ENCODE results near the gene CDH13.

The CDH13 gene

DNA sequence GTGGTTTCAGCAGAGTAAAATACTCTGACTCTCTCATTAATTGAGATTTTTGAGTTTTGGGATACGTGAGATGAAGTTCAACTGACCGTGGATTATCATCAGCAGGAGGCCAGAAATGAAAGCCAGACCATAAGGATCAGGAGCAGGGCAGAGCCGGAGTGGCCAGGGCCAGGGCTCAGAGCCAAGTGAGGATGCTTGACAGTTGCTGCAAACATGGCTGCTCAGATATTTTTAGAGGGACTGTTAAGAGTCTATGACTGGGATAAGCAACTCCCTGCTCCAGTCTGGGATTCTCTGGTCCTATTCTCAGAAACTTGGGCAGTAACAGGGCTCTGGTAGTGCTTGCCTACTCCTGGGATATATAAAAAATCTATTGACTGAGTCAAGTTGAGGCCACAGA lies 17.6 kb upstream of the CDH13 start:
- DNase-seq: no peak
- no peaks in the 10 kb centered on the region for H3K79me2 ChIP-seq (ENCODE audit: low read length)
- TF ChIP-seq, protein P1, sequence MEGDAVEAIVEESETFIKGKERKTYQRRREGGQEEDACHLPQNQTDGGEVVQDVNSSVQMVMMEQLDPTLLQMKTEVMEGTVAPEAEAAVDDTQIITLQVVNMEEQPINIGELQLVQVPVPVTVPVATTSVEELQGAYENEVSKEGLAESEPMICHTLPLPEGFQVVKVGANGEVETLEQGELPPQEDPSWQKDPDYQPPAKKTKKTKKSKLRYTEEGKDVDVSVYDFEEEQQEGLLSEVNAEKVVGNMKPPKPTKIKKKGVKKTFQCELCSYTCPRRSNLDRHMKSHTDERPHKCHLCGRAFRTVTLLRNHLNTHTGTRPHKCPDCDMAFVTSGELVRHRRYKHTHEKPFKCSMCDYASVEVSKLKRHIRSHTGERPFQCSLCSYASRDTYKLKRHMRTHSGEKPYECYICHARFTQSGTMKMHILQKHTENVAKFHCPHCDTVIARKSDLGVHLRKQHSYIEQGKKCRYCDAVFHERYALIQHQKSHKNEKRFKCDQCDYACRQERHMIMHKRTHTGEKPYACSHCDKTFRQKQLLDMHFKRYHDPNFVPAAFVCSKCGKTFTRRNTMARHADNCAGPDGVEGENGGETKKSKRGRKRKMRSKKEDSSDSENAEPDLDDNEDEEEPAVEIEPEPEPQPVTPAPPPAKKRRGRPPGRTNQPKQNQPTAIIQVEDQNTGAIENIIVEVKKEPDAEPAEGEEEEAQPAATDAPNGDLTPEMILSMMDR (IDR thresholded peaks at IDR 0.05; ENCODE audit: low read length): no peak
- TF ChIP-seq EZH2phosphoT487 (IDR thresholded peaks at IDR 0.05; ENCODE audit: low read length) (no peak), EZH2 (optimal IDR thresholded peaks at IDR 0.05; ENCODE audit: low read depth, low read length) (no peak)
- H3K9me2 ChIP-seq (replicated peaks; ENCODE audit: insufficient read depth, low read length): no peaks in the 10 kb centered on the region
- H2AFZ ChIP-seq (ENCODE audit: low read length): no peak overlapping the region
- H3K9ac ChIP-seq (ENCODE audit: low read length): no peak overlapping the region
- no peaks in the 10 kb centered on the region for H3K36me3 ChIP-seq (replicated peaks; ENCODE audit: insufficient read depth, low read length)
- no peaks in the 10 kb centered on the region for H3K4me1 ChIP-seq (ENCODE audit: low read length)
- no peak overlapping the region for H3K4me2 ChIP-seq (ENCODE audit: low read depth, low read length)
- H3K4me3 ChIP-seq (ENCODE audit: low read length): no peak overlapping the region
- no peaks in the 10 kb centered on the region for H3F3A ChIP-seq (ENCODE audit: insufficient read depth, low read length)
- no peaks in the 10 kb centered on the region for H3K9me3 ChIP-seq (replicated peaks; ENCODE audit: insufficient read depth, low read length)
- H3K27me3 ChIP-seq (replicated peaks; ENCODE audit: insufficient read depth, low read length): no peaks in the 10 kb centered on the region
- no peak overlapping the region for H3K27ac ChIP-seq (ENCODE audit: low read length)
- H4K20me1 ChIP-seq (ENCODE audit: insufficient read depth, low read length): no peaks in the 10 kb centered on the region

DNA sequence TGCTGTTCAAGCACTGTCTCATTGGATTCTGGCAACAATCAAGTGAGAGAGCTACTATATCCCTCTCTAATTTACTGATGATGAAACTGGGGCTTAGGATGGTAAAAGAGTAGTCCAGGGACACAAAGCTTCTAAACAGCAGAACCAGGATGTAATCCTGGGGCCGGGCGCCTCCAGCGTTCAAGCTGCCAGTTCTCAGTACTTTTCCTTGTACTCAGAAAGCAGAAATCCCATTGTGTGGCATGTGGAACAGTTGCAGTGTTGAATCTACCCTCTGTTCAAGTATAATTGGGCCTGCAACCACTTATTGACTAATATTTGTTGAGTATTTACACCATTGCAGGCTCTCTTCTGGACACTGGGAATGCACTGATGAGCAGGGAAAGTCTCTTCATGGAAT lies 14.5 kb upstream of the CDH13 start:
- no peak overlapping the region for H3K9ac ChIP-seq (ENCODE audit: low read length)
- H3K27me3 ChIP-seq (replicated peaks; ENCODE audit: insufficient read depth, low read length): no peaks in the 10 kb centered on the region
- TF ChIP-seq, protein P1 (IDR thresholded peaks at IDR 0.05; ENCODE audit: low read length): no peak
- no peak for TF ChIP-seq EZH2 (optimal IDR thresholded peaks at IDR 0.05; ENCODE audit: low read depth, low read length)
- no peak for TF ChIP-seq EZH2phosphoT487 (IDR thresholded peaks at IDR 0.05; ENCODE audit: low read length)
- DNase-seq: no peak
- no peaks in the 10 kb centered on the region for H3K79me2 ChIP-seq (ENCODE audit: low read length)
- H3K27ac ChIP-seq (ENCODE audit: low read length): no peak overlapping the region
- no peaks in the 10 kb centered on the region for H4K20me1 ChIP-seq (ENCODE audit: insufficient read depth, low read length)
- H3K4me3 ChIP-seq (ENCODE audit: low read length): no peak overlapping the region
- no peak overlapping the region for H3K4me2 ChIP-seq (ENCODE audit: low read depth, low read length)
- H2AFZ ChIP-seq (ENCODE audit: low read length): no peak overlapping the region
- no peaks in the 10 kb centered on the region for H3K9me3 ChIP-seq (replicated peaks; ENCODE audit: insufficient read depth, low read length)
- no peaks in the 10 kb centered on the region for H3F3A ChIP-seq (ENCODE audit: insufficient read depth, low read length)
- no peaks in the 10 kb centered on the region for H3K36me3 ChIP-seq (replicated peaks; ENCODE audit: insufficient read depth, low read length)
- no peaks in the 10 kb centered on the region for H3K9me2 ChIP-seq (replicated peaks; ENCODE audit: insufficient read depth, low read length)
- H3K4me1 ChIP-seq (ENCODE audit: low read length): no peaks in the 10 kb centered on the region

DNA sequence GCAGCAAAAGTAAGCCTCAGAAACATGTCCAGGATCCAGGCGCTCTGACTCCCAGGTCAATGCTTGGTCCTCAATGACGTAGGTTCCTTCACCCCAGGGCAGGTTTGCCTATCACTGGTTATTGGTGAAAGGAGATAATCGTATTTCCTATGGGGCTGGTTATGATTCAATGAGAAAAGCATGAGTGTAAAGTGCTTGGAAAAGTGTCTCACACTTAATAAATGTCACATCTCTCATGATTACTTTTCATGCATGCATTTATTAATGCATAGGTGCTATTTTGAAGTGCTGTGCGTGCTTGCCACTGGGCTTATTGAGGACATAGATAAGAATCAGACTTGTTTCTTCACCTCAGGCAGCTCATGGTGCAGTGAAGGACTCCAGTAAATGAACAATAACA lies 10.4 kb upstream of the CDH13 start:
- Histone ChIP-seq H3K9me3 (replicated peaks; ENCODE audit: insufficient read depth, low read length) (no peaks in the 10 kb centered on the region), H3K9ac (ENCODE audit: low read length) (no peak overlapping the region), H2AFZ (ENCODE audit: low read length) (no peak overlapping the region), H3K36me3 (replicated peaks; ENCODE audit: insufficient read depth, low read length) (no peaks in the 10 kb centered on the region), H3K4me3 (ENCODE audit: low read length) (no peak overlapping the region), H3F3A (ENCODE audit: insufficient read depth, low read length) (no peaks in the 10 kb centered on the region), H3K27ac (ENCODE audit: low read length) (no peak overlapping the region), H3K9me2 (replicated peaks; ENCODE audit: insufficient read depth, low read length) (no peaks in the 10 kb centered on the region), H3K4me1 (ENCODE audit: low read length) (no peaks in the 10 kb centered on the region), H3K4me2 (ENCODE audit: low read depth, low read length) (no peak overlapping the region), H4K20me1 (ENCODE audit: insufficient read depth, low read length) (no peaks in the 10 kb centered on the region), H3K79me2 (ENCODE audit: low read length) (no peaks in the 10 kb centered on the region), H3K27me3 (replicated peaks; ENCODE audit: insufficient read depth, low read length) (no peaks in the 10 kb centered on the region)
- no peak for DNase-seq
- TF ChIP-seq, protein P1 (IDR thresholded peaks at IDR 0.05; ENCODE audit: low read length): no peak

DNA sequence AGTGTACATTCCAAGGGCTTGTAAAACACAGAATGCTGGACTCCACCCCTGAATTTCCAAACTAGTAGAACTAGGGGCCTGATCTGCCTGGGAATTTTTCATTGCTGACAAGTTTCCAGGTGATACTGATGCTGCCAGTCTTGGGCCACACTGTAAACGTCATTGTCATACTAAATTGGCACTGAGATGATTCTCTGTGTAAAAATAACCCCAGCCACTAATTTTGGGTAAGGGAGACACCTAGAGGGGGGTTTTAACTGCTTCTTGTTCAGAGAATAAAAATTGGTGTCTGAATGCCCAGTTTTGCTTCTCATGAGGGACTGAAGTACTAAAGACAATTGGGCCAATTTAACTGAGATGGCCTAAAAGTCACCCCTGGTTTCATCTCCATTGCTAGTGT lies 5.0 kb upstream of the CDH13 start:
- Histone ChIP-seq H4K20me1 (ENCODE audit: insufficient read depth, low read length) (no peaks in the 10 kb centered on the region), H3K4me1 (ENCODE audit: low read length) (no peaks in the 10 kb centered on the region), H3K9me2 (replicated peaks; ENCODE audit: insufficient read depth, low read length) (no peaks in the 10 kb centered on the region), H3K36me3 (replicated peaks; ENCODE audit: insufficient read depth, low read length) (no peaks in the 10 kb centered on the region), H3F3A (ENCODE audit: insufficient read depth, low read length) (no peaks in the 10 kb centered on the region), H2AFZ (ENCODE audit: low read length) (no peak overlapping the region), H3K27ac (ENCODE audit: low read length) (no peak overlapping the region), H3K27me3 (replicated peaks; ENCODE audit: insufficient read depth, low read length) (no peaks in the 10 kb centered on the region), H3K9ac (ENCODE audit: low read length) (no peak overlapping the region), H3K4me2 (ENCODE audit: low read depth, low read length) (no peak overlapping the region), H3K79me2 (ENCODE audit: low read length) (no peaks in the 10 kb centered on the region), H3K4me3 (ENCODE audit: low read length) (no peak overlapping the region), H3K9me3 (replicated peaks; ENCODE audit: insufficient read depth, low read length) (no peaks in the 10 kb centered on the region)
- TF ChIP-seq EZH2 (optimal IDR thresholded peaks at IDR 0.05; ENCODE audit: low read depth, low read length) (no peak), EZH2phosphoT487 (IDR thresholded peaks at IDR 0.05; ENCODE audit: low read length) (no peak)
- TF ChIP-seq, protein P1 (IDR thresholded peaks at IDR 0.05; ENCODE audit: low read length): no peak
- no peak for DNase-seq
